HCT116 (cell line): Measurements from ENCODE around the gene FCF1. TPM values are rescaled to one million over a fixed set of nuclear protein-coding genes. Genes with fewer than 3 reads are reported as not detected.

Experiments
- ATAC-seq: fragments of 200-7000 bp; cut with Tn5 transposase; 2 replicates; pipeline ENCODE4 v1.9.1; 2020; ENCODE audit warnings: mild to moderate bottlenecking, moderate library complexity
- BruUV-seq: library from RNA; stranded (reverse); fragments of 400-500 nt; replicated peaks from 2 replicates; lab custom pipeline; 2021; lab: Mats Ljungman, UMichigan
- CTCF ChIA-PET: fragments of 300-600 bp; sonication (Branson Sonifier 250); formaldehyde crosslinking; loops from one replicate; lab custom pipeline; 2021; ENCODE audit warnings: antibody characterized with exemption; lab: Charles Lee
- POLR2A ChIA-PET: fragments of 300-600, 350-600 bp; sonication (Branson Sonifier 250); formaldehyde crosslinking; loops from one replicate; lab custom pipeline; 2021; ENCODE audit warnings: antibody characterized with exemption; lab: Charles Lee
- RAD21 ChIA-PET, 2 experiments: fragments of 300-600 bp; sonication (Branson Sonifier 250); formaldehyde crosslinking; loops; one replicate each; lab custom pipeline; 2023; ENCODE audit warnings: low total read pairs in 2 of 2; ENCODE audit not compliant: uncharacterized antibody in 2 of 2, unreplicated experiment in 2 of 2, low non-redundant PET in 1 of 2; lab: Charles Lee
- DNase-seq: peaks from one replicate; pipeline ENCODE4 v3.0.0-alpha.2; 2010; ENCODE audit warnings: low read depth, low spot score
- H2AFZ ChIP-seq: fragments of 200-600 bp; shearing (Covaris generic), sonication (generic); 2 replicates; pipeline ENCODE4 v1.6.1; 2017; ENCODE audit warnings: low read depth, mixed run types, mixed read lengths, antibody characterized with exemption, low read length; ENCODE audit not compliant: poor library complexity, severe bottlenecking
- H3K27ac ChIP-seq: 2 replicates; pipeline ENCODE4 v1.5.1; 2012; ENCODE audit warnings: low read depth, low read length
- H3K27me3 ChIP-seq: fragments of 200-600 bp; sonication (generic); 2 replicates; pipeline ENCODE4 v1.6.1; 2016; ENCODE audit warnings: mixed run types, low read length, mixed read lengths; ENCODE audit not compliant: insufficient read depth
- H3K36me3 ChIP-seq, 2 experiments: fragments of 200-500 bp in 1 of 2; fragments of 200-600 bp in 1 of 2; sonication (Bioruptor generic) in 1 of 2; sonication (generic) in 1 of 2; 2 replicates each; pipeline versions ENCODE4 v1.5.1 to v1.6.1; 2014 to 2016; ENCODE audit warnings: low read length in 2 of 2, inconsistent platforms in 1 of 2, mixed read lengths in 1 of 2, mixed run types in 1 of 2; ENCODE audit not compliant: insufficient read depth in 2 of 2, control insufficient read depth in 1 of 2
- H3K4me1 ChIP-seq, 2 experiments: fragments of 200-600 bp in 1 of 2; sonication (generic) in 1 of 2; 2 replicates each; pipeline versions ENCODE4 v1.5.1 to v1.6.1; 2012 to 2017; ENCODE audit warnings: low read length in 2 of 2, inconsistent platforms in 1 of 2, mild to moderate bottlenecking in 1 of 2, mixed read lengths in 1 of 2, mixed run types in 1 of 2, moderate library complexity in 1 of 2; ENCODE audit not compliant: insufficient read depth in 2 of 2, control insufficient read depth in 1 of 2
- H3K4me2 ChIP-seq: fragments of 200-600 bp; sonication (generic); 2 replicates; pipeline ENCODE4 v1.6.1; 2017; ENCODE audit warnings: mixed run types, low read length, mixed read lengths
- H3K4me3 ChIP-seq, 2 experiments: fragments of 200-600 bp in 1 of 2; sonication (generic) in 1 of 2; replicated peaks in 1 of 2; 2 replicates each; pipeline ENCODE4 v1.5.1; 2011 to 2016; ENCODE audit warnings: low read length in 2 of 2, control low read depth in 1 of 2, low read depth in 1 of 2, mild to moderate bottlenecking in 1 of 2, mixed read lengths in 1 of 2, mixed run types in 1 of 2
- H3K79me2 ChIP-seq: fragments of 200-600 bp; sonication (generic); 2 replicates; pipeline ENCODE4 v1.6.1; 2017; ENCODE audit warnings: mild to moderate bottlenecking, mixed run types, low read length, moderate library complexity, mixed read lengths; ENCODE audit not compliant: insufficient read depth
- H3K9ac ChIP-seq: fragments of 200-600 bp; sonication (generic); 2 replicates; pipeline ENCODE4 v1.6.1; 2016; ENCODE audit warnings: low read length, mixed read lengths
- H3K9me2 ChIP-seq: fragments of 200-600 bp; sonication (generic), shearing (Covaris generic); 2 replicates; pipeline ENCODE4 v1.6.1; 2017; ENCODE audit warnings: mixed run types, mild to moderate bottlenecking, moderate library complexity; ENCODE audit not compliant: insufficient read depth
- H3K9me3 ChIP-seq, 2 experiments: fragments of 200-500 bp in 1 of 2; fragments of 200-600 bp in 1 of 2; sonication (Bioruptor generic) in 1 of 2; sonication (generic) in 1 of 2; 2 replicates each; pipeline ENCODE4 v1.6.1; 2014 to 2017; ENCODE audit warnings: low read length in 2 of 2, mixed read lengths in 2 of 2, inconsistent platforms in 1 of 2, low read depth in 1 of 2, mild to moderate bottlenecking in 1 of 2, mixed run types in 1 of 2, moderate library complexity in 1 of 2; ENCODE audit not compliant: control insufficient read depth in 1 of 2, insufficient read depth in 1 of 2
- H4K20me1 ChIP-seq: fragments of 200-600 bp; sonication (generic), shearing (Covaris generic); 2 replicates; pipeline ENCODE4 v1.6.1; 2017; ENCODE audit warnings: mixed run types, mild to moderate bottlenecking, moderate library complexity; ENCODE audit not compliant: insufficient read depth
- CTCF ChIP-seq, 3 experiments: fragments of 200-600 bp in 1 of 3; sonication (generic) in 1 of 3; IDR thresholded peaks in 2 of 3; conservative IDR thresholded peaks in 1 of 3; 2 replicates each; pipeline ENCODE4 v1.5.1; 2012 to 2017; ENCODE audit warnings: low read depth in 2 of 3, low read length in 2 of 3, antibody characterized with exemption in 1 of 3, borderline replicate concordance in 1 of 3, control low read depth in 1 of 3, mild to moderate bottlenecking in 1 of 3, mixed read lengths in 1 of 3, mixed run types in 1 of 3, moderate library complexity in 1 of 3; ENCODE audit not compliant: insufficient read depth in 1 of 3
- ELF1 ChIP-seq: IDR thresholded peaks from 2 replicates; pipeline ENCODE4 v1.6.1; 2012; ENCODE audit warnings: low read depth, borderline replicate concordance
- EZH2phosphoT487 ChIP-seq: fragments of 200-600 bp; IDR thresholded peaks from 2 replicates; pipeline ENCODE4 v1.6.1; 2018; ENCODE audit warnings: antibody characterized with exemption, borderline replicate concordance
- MAX ChIP-seq: IDR thresholded peaks from 2 replicates; pipeline ENCODE4 v1.6.1; 2012
- POLR2A ChIP-seq: IDR thresholded peaks from 2 replicates; pipeline ENCODE4 v1.7.0; 2011; ENCODE audit warnings: borderline replicate concordance; ENCODE audit not compliant: insufficient read depth, insufficient read length; ENCODE audit errors: extremely low read depth
- REST ChIP-seq: IDR thresholded peaks from 2 replicates; pipeline ENCODE4 v1.6.1; 2012; ENCODE audit warnings: low read depth
- TCF7L2 ChIP-seq: IDR thresholded peaks from 2 replicates; pipeline ENCODE4 v1.7.0; 2011; ENCODE audit warnings: borderline replicate concordance, inconsistent platforms; ENCODE audit not compliant: insufficient read depth, insufficient read length; ENCODE audit errors: extremely low read depth
- YY1 ChIP-seq: IDR thresholded peaks from 2 replicates; pipeline ENCODE4 v1.6.1; 2011; ENCODE audit warnings: low read length, low read depth, moderate library complexity, mild to moderate bottlenecking; ENCODE audit not compliant: insufficient replicate concordance; ENCODE audit errors: extremely low read depth
- ZFX ChIP-seq: fragments of 450-650 bp; IDR thresholded peaks from 2 replicates; pipeline ENCODE4 v1.6.1; 2017
- intact Hi-C: fragments of 100-400 bp; cut with micrococcal nuclease; formaldehyde crosslinking; loops from 2 replicates; pipeline ENCODE4 v1.10.0; 2022
- total RNA-seq: library from RNA; stranded (reverse); gene quantifications from one replicate; pipeline ENCODE4 v1.2.1, GENCODE V29; 2021; ENCODE audit not compliant: unreplicated experiment

Gene FCF1
- total RNA-seq, 1 experiment from 2014 or later, result 69.0 TPM

- Histone ChIP-seq H2AFZ (no peak overlapping the region), H3K9me2 (no peaks in the 10 kb centered on the region), H3K27me3 (no peaks in the 10 kb centered on the region), H3K4me3 (no peak overlapping the region), H3K9ac (no peak overlapping the region), H3K4me1 (no peaks in the 10 kb centered on the region), H3K36me3 (peaks cover 36 to 56% of the 10 kb centered on the region in 2 experiments; a peak in 3 of 4 replicates), H4K20me1 (no peaks in the 10 kb centered on the region), H3K9me3 (no peaks in the 10 kb centered on the region), H3K79me2 (no peaks in the 10 kb centered on the region), H3K4me2 (no peak overlapping the region), H3K27ac (no peak overlapping the region)
- no TSS peak for BruUV-seq
- CTCF ChIA-PET, result no interaction called here
- POLR2A ChIA-PET, result no interaction called here
- no peak for ATAC-seq
- no peak for TF ChIP-seq EZH2phosphoT487
- TF ChIP-seq CTCF (IDR thresholded peaks at IDR 0.05 in 2 of 3, conservative IDR thresholded peaks at IDR 0.05 in 1 of 3; ENCODE audit: borderline replicate concordance in 1 of 3, insufficient read depth in 1 of 3, low read depth in 2 of 3, low read length in 2 of 3), result no peak
- TF ChIP-seq ELF1, result no peak
- no peak for TF ChIP-seq MAX
- no peak for TF ChIP-seq POLR2A
- no peak for TF ChIP-seq TCF7L2
- TF ChIP-seq ZFX, result no peak
- no peak for TF ChIP-seq REST
- no peak for TF ChIP-seq YY1
- intact Hi-C loops, result no loop called here
- no peak for DNase-seq
- RAD21 ChIA-PET, result no interaction called here
These were observed 41.2 kb upstream of the FCF1 start for GRCh38 chr14:74671789-74672188.
